CD4-positive, CD25-positive, alpha-beta regulatory T cell (primary cell): ENCODE measurements around the gene DQX1. TPM values are rescaled to one million over a fixed set of nuclear protein-coding genes. Genes with fewer than 3 reads are reported as not detected.
A peak's percentile ranks its signal among the peaks of the same experiment; 100 is the strongest.

Source experiments
- ATAC-seq, 2 donors: fragments of 150-1000 bp; cut with Tn5 transposase; one replicate each; pipeline ENCODE4 v1.10.0; 2021; ENCODE audit warnings: low read depth in 2 of 2, moderate number of reproducible peaks in 2 of 2, moderate library complexity in 1 of 2
- DNase-seq, 3 donors: peaks; one replicate each; pipeline versions ENCODE4 v3.0.0 to v3.0.0-alpha.2; 2012 to 2022; ENCODE audit warnings: mixed read lengths in 1 of 3
- H3K27ac ChIP-seq: one replicate; pipeline ENCODE4 v1.7.0; 2013; ENCODE audit warnings: mild to moderate bottlenecking, low read length; ENCODE audit not compliant: insufficient read depth, poor library complexity, severe bottlenecking
- H3K27me3 ChIP-seq: one replicate; pipeline ENCODE4 v1.7.0; 2013; ENCODE audit warnings: low read length; ENCODE audit not compliant: control insufficient read depth, insufficient read depth
- H3K36me3 ChIP-seq: one replicate; pipeline ENCODE4 v1.7.0; 2013; ENCODE audit warnings: mild to moderate bottlenecking, low read length, moderate library complexity; ENCODE audit not compliant: control insufficient read depth, insufficient read depth
- H3K4me1 ChIP-seq: 2 replicates; pipeline ENCODE4 v1.7.0; 2013; ENCODE audit warnings: mild to moderate bottlenecking, low read length; ENCODE audit not compliant: insufficient read depth, control insufficient read depth, poor library complexity, severe bottlenecking
- H3K4me3 ChIP-seq: one replicate; pipeline ENCODE4 v1.7.0; 2013; ENCODE audit warnings: low read depth, mild to moderate bottlenecking, low read length, moderate library complexity
- H3K9me3 ChIP-seq, 2 experiments: 1 replicate in 1 of 2; 2 replicates in 1 of 2; pipeline ENCODE4 v1.7.0; 2013; ENCODE audit warnings: low read length in 2 of 2, mild to moderate bottlenecking in 1 of 2, moderate library complexity in 1 of 2; ENCODE audit not compliant: control insufficient read depth in 2 of 2
- H3K27ac Mint-ChIP-seq, 3 donors: one replicate each; pipeline ENCODE4 v1.8.0; 2020 to 2022; ENCODE audit warnings: mild to moderate bottlenecking in 3 of 3, mixed read lengths in 3 of 3, moderate library complexity in 2 of 3
- H3K27me3 Mint-ChIP-seq: one replicate; pipeline ENCODE4 v1.8.0; 2022; ENCODE audit warnings: mild to moderate bottlenecking, mixed read lengths
- H3K36me3 Mint-ChIP-seq: one replicate; pipeline ENCODE4 v1.8.0; 2020; ENCODE audit warnings: mixed read lengths
- H3K4me1 Mint-ChIP-seq, 4 donors: one replicate each; pipeline ENCODE4 v1.8.0; 2020 to 2022; ENCODE audit warnings: mixed read lengths in 4 of 4, mild to moderate bottlenecking in 1 of 4
- H3K4me3 Mint-ChIP-seq, 4 donors: one replicate each; pipeline ENCODE4 v1.8.0; 2020 to 2022; ENCODE audit warnings: mild to moderate bottlenecking in 4 of 4, mixed read lengths in 4 of 4, moderate library complexity in 3 of 4
- H3K9me3 Mint-ChIP-seq, 7 donors: one replicate each; pipeline ENCODE4 v1.8.0; 2020 to 2022; ENCODE audit warnings: mixed read lengths in 7 of 7, mild to moderate bottlenecking in 3 of 7, moderate library complexity in 2 of 7
- polyA plus RNA-seq, 4 donors: library from polyadenylated mRNA; unstranded; fragments of 300-500 nt; fragmentation: Illumina TruSeq; gene quantifications; one replicate each; pipeline ENCODE4 v1.2.3, GENCODE V29; 2021
- total RNA-seq: library from RNA; stranded (reverse); gene quantifications from one replicate; pipeline ENCODE4 v1.2.3, GENCODE V29; 2022

Gene DQX1
- total and polyA plus RNA-seq, 5 donors from 2014 or later = 0.15 TPM; not detected in 4

DNA sequence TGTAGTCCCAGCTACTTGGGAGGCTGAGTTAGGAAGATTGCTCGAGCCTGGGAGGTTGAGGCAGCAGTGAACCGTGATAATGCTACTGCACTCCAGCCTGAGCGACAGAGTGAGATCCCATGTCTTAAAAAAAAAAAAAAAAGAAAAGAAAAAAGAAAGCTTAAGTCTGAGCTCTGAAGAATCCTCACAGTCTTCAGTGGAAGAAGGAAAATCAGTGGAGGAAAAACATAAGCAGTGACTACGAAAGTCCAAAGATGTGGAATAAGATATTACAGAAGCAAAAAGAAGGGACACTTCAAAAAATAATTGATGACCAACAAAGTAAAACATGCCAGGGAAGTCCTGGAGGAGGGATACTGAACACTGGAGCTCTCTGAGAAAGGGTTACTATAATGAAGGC lies 15.8 kb downstream of the DQX1 start:
- Mint-ChIP-seq H3K4me1 (peaks cover 7 to 47% (median 14%) of the 10 kb centered on the region in 4 donors), H3K9me3 (peaks cover 0 to 13% (median 0%) of the 10 kb centered on the region in 7 donors), H3K4me3 (peak overlapping the region in 1 of 4 donors; percentile 99), H3K36me3 (peaks cover 15% of the 10 kb centered on the region), H3K27me3 (peaks cover 46% of the 10 kb centered on the region), H3K27ac (no peak overlapping the region)
- Histone ChIP-seq H3K27me3 (peaks cover 11% of the 10 kb centered on the region), H3K27ac (no peak overlapping the region), H3K9me3 (no peaks in the 10 kb centered on the region), H3K4me1 (peaks cover 42% of the 10 kb centered on the region), H3K4me3 (no peak overlapping the region), H3K36me3 (peaks cover 7% of the 10 kb centered on the region)
- DNase-seq = no peak
- ATAC-seq = no peak

DNA sequence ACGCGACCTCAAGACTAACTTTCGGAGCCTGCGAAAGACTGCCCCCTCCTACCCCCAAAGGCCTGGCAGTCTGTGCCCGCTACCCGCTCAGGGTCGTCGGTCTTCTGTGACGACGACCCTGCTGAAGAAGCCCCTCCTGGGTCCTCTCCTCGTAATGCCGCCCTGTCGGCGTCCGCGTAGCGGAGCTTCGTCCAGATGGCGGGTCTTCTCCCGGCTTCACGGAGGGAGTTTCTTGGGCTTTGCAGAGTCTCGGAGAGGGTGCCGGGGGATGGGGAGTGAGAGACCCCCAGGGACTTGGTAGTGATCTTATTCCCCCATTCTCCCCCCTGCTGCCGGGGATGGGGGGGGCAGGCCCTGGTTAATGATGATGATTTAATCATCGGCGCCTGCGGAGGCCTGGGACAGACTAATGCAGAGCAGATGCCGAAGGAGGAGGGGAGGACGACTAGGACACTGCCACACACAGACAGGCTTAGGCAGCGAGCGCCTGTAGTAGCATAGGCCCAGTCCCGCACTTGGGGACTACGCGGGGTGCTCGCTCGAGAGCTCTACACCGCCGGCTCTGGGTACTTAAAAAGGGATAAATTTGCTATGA lies 18.0 kb downstream of the DQX1 start:
- DNase-seq = no peak

DNA sequence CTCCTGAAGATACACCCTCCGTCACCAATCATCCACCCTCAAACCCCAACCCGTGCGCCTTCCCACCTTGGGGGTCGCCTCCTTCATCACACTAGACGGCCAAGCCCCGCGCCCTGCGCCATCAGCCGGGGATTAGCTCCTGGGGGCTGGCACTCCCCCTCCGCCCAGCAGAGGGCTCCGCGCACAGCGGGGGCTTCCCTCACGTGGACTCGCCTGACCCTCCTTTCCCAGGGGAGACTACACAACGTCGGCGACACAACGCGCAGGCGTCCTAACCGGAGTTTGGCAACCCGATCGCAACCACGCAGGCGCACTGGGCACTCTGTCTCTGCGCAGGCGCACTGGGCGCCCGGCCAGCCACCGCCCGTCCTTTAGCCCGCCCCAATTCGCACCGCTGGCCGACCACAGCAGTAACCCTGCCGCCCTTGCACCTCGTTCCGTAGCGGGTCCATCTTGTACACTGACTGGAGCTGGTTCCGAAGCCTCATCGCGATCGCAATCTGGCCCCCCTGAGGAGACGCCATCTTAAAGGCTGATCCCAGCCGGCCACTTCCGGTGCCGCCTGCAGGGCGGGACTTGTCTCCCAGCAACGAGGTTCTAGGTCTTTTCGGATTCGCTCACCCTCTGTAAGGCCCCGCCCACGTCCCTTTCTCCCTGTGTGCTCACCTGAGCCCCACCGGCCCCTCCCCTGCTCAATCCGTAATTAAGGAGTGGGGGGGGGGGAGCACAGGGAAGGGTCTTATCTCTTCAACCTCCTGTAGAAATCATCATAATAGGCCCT lies 18.7 kb downstream of the DQX1 start, which contains the start of gene PCGF1:
Gene PCGF1, minus strand, starts transcription at position 551 of the 781 bp plus-strand sequence. Its CDS starts 27 bp downstream, at position 524.
- Histone ChIP-seq H3K4me1 (peaks cover 38% of the 10 kb centered on the region), H3K36me3 (peaks cover 13% of the 10 kb centered on the region), H3K27me3 (peaks cover 4% of the 10 kb centered on the region), H3K27ac (peak within 1 kb of the TSS; percentile 96), H3K4me3 (peak within 1 kb of the TSS; percentile 85), H3K9me3 (no peaks in the 10 kb centered on the region)
- Mint-ChIP-seq H3K9me3 (peaks cover 0 to 7% (median 0%) of the 10 kb centered on the region in 7 donors), H3K4me1 (peaks cover 10 to 60% (median 22%) of the 10 kb centered on the region in 4 donors), H3K27ac (peak within 1 kb of the TSS; percentile 98 to 100 (median 100)), H3K4me3 (peak within 1 kb of the TSS; percentile 98 to 100 (median 100)), H3K36me3 (peaks cover 26% of the 10 kb centered on the region), H3K27me3 (peaks cover 48% of the 10 kb centered on the region)
- peak; percentile 93 to 94 for ATAC-seq
- DNase-seq = peak; percentile 97 to 99 (median 98)

More for the DNA sequence above, 18.0 kb downstream of the DQX1 start:
- Histone ChIP-seq H3K27me3 (peaks cover 9% of the 10 kb centered on the region), H3K36me3 (peaks cover 13% of the 10 kb centered on the region), H3K27ac (peak overlapping the region; percentile 96), H3K4me3 (peak overlapping the region; percentile 85), H3K9me3 (no peaks in the 10 kb centered on the region), H3K4me1 (peaks cover 31% of the 10 kb centered on the region)
- H3K4me1 Mint-ChIP-seq = peaks cover 10 to 57% (median 22%) of the 10 kb centered on the region in 4 donors
- H3K9me3 Mint-ChIP-seq = peaks cover 0 to 7% (median 0%) of the 10 kb centered on the region in 7 donors
- H3K27me3 Mint-ChIP-seq = peaks cover 50% of the 10 kb centered on the region
- no peak for ATAC-seq
- H3K36me3 Mint-ChIP-seq = peaks cover 26% of the 10 kb centered on the region
- H3K4me3 Mint-ChIP-seq = peak overlapping the region; percentile 98 to 100 (median 100)
- H3K27ac Mint-ChIP-seq = peak overlapping the region; percentile 98 to 100 (median 100)

DNA sequence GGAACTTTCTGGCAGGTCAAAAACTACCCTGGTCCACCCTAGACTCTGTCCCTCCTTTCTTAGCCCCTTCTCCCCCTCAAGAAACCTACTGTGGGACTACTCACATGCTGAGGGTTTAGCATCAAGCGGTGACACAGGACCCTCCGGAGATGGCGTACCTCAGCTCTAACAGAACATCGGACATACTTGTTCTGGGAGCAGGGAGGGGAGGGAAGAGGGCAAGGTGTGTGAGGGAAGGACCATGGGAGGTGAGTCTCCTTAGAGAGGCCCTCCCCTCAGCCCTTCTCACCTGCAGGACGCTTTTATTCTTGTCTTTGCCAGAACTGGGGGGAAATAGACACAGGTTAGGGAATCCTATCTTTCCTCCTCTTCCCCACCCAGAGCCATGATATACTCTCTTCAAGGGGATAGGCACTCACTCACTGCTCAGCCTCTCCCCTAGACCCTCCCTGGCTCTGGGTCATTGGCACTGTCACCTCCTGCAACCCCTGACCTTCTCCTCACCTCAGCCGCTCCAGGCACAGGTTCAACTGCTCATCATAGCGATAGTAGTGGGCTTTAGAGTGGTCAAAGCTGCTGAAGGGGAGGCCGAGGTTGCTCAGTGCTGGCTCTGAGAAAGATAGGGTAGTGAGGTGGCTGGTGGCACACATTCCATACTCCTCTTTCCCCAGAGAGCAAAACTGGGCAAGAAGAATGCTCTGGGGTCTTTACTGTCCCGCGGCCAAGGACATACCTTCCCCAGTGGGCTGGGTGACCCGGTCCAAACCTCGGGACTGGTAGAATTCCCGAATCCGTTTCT lies 20.4 kb downstream of the DQX1 start:
- H3K36me3 Mint-ChIP-seq = peaks cover 26% of the 10 kb centered on the region
- DNase-seq (no peak), ATAC-seq (no peak)
- H3K4me1 Mint-ChIP-seq = peaks cover 9 to 70% (median 25%) of the 10 kb centered on the region in 4 donors
- peaks cover 0 to 9% (median 0%) of the 10 kb centered on the region in 7 donors for H3K9me3 Mint-ChIP-seq
- Histone ChIP-seq H3K4me3 (no peak overlapping the region), H3K27ac (no peak overlapping the region), H3K27me3 (peaks cover 6% of the 10 kb centered on the region), H3K36me3 (peaks cover 13% of the 10 kb centered on the region), H3K9me3 (no peaks in the 10 kb centered on the region), H3K4me1 (peaks cover 40% of the 10 kb centered on the region)
- H3K27me3 Mint-ChIP-seq = peaks cover 54% of the 10 kb centered on the region
- H3K4me3 Mint-ChIP-seq = peak overlapping the region in 3 of 4 donors; percentile 64 to 100 (median 83)
- H3K27ac Mint-ChIP-seq = no peak overlapping the region

- peaks cover 5 to 80% (median 25%) of the 10 kb centered on the region in 4 donors for H3K4me1 Mint-ChIP-seq
- Histone ChIP-seq H3K36me3 (peaks cover 13% of the 10 kb centered on the region), H3K4me3 (no peak overlapping the region), H3K27ac (no peak overlapping the region), H3K27me3 (peaks cover 3% of the 10 kb centered on the region), H3K4me1 (peaks cover 42% of the 10 kb centered on the region), H3K9me3 (no peaks in the 10 kb centered on the region)
- peaks cover 0 to 7% (median 0%) of the 10 kb centered on the region in 7 donors for H3K9me3 Mint-ChIP-seq
- no peak for DNase-seq
- ATAC-seq = no peak
- peaks cover 26% of the 10 kb centered on the region for H3K36me3 Mint-ChIP-seq
- peak overlapping the region; percentile 44 to 86 (median 78) for H3K4me3 Mint-ChIP-seq
- H3K27ac Mint-ChIP-seq = no peak overlapping the region
- peaks cover 64% of the 10 kb centered on the region for H3K27me3 Mint-ChIP-seq
These were observed 21.4 kb downstream of the DQX1 start for GRCh38 chr2:74504591-74504990.

DNA sequence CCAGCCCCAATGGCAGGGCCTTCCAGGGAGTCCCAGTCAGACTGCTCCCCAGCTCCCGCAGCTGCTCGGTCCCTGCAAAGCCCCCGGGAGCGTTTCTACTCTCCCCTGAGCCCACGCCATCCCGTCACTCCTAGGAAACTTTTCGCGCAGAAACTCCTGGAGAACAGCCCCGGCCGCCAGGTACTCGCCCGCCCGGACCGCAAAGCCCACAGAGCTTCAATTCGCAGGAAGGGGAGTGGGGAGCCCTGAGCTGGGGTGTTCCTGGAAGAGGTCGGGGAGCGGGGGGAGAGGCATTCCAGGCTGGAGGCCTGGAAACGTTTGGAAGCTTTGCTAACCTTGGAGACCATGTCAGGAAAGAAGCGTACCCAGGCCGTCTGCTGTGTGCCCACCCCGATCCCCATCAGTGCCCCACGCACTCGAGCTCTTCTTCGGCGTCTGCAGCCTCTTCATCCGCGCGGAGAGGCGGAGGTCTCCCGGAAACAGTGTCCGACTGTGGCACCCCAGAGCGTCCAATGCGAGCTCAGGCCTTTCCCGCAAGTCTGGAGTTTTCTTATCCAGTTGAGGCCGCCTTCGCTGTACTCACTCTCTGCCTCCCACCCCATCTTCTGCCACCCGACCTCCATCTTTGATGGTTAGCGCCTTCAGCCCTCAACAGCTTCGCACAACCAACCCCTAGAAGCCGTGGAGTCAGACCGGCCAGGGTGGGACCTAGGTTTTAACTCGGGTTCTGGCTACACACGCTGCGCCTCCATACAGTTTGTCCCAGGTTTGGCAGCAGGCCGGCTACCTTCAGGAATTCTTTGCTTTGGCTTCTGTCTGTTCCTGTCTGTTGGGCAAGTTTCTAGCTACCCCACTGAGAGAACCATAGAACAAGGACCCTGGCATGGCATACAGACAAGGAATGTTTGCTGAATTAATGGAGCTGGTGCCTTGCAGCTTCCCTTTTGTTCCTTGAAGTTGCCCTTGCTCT lies 22.2 kb downstream of the DQX1 start:
- Histone ChIP-seq H3K36me3 (peaks cover 13% of the 10 kb centered on the region), H3K4me3 (no peak overlapping the region), H3K27ac (no peak overlapping the region), H3K4me1 (peaks cover 50% of the 10 kb centered on the region), H3K9me3 (no peaks in the 10 kb centered on the region), H3K27me3 (peaks cover 2% of the 10 kb centered on the region)
- ATAC-seq (no peak), DNase-seq (no peak)
- peak overlapping the region in 1 of 3 donors; percentile 56 for H3K27ac Mint-ChIP-seq
- peaks cover 0 to 7% (median 0%) of the 10 kb centered on the region in 7 donors for H3K9me3 Mint-ChIP-seq
- peak overlapping the region; percentile 68 to 86 (median 82) for H3K4me3 Mint-ChIP-seq
- peaks cover 26% of the 10 kb centered on the region for H3K36me3 Mint-ChIP-seq
- peaks cover 68% of the 10 kb centered on the region for H3K27me3 Mint-ChIP-seq
- peaks cover 5 to 84% (median 28%) of the 10 kb centered on the region in 4 donors for H3K4me1 Mint-ChIP-seq
